ENCODE measurements around the gene DAB1.

Gene DAB1

DNA sequence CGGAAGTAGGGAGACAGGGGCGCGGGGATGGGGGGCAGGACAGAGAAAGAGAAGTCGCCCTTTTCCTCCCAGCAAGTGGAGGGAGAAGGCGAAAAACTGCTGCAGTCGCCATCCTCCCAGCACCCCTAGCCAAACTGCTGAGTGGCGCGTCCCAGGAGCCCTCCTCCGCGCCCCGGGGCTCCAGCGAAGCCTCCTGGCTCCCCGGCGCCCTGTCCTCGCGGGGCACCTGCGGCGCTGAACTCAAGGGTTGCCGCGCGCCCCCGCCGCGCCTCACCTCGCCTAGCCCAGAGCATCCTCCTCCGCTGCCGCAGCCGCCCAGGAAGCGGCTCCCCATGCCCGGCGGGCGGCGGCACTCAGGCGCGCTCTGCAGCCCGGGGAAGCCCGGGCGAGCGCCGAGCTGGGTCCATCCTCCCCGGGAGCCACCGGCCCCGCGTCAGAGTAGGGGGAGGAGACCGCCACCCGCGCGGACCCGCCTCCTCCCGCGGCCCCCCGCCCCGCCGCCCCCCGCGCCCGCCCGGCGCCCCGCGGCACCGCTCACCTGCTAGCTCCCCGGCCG is at the start of gene DAB1:
TSS of gene DAB1 (minus strand) at position 405 of the 556 bp plus-strand sequence. CDS start 133,030 bp downstream, outside the sequence.
- no peak for DNase-seq (ENCODE audit: low read depth in 1 of 2, low spot score in 1 of 2)

DNA sequence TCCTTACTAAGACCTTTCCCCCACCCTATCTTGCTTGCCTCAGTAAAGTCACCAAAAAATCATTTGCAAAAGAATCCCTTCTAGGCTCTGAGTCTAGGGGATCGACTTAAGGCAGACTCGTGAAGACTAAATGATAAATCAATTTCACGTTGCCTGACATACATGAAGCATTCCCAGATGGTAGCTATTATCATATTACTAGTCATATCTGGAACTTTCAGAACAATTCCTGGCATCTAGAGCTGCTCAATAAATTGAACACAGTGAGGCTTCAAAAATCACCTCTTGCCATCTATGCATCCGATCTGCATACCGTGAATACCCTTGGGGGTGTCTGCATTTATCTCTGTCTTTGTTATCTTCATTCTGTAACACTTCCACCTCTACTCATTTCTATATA is 49.6 kb upstream of the DAB1 start:
- DNase-seq (ENCODE audit: low read depth in 1 of 2, low spot score in 1 of 2), result no peak

DNA sequence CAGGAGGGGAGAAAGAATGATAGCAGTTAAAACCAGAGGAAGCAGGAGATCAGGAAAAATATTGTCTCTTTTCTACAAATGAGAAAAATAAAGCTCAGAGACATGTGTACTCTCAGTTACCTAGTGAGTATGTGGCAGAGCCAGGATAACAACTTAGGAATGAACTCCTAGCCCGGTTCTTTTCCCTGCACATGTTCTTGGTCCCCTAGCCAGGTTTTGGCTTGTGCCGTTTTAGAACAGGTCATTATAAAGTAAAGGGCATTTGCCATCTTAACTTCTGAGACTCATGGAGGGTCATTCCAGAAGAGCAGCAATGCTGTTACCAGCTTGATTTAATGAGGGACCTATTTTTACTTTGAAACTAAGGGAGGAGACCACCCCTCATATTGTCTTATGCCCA is 48.1 kb upstream of the DAB1 start:
- no peak for DNase-seq (ENCODE audit: low read depth in 1 of 2, low spot score in 1 of 2)

DNA sequence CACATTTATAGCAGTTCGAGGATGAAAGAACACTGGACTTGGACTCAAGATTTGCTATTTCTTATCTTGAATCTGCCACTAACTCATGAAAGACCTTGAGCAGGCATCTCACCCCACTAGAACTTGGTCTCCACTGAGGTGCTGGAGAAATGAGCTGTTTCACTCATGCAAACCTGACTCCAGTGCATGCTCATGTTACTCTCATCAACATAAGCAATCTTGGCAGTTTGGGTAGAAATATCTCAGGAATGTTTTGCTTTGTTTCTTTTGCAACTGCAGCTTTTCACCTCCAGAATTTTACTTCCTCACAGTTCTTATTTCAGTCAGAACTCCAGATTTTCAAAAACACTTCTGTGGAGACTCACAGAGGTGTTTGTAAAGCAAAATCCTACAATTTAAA is 46.2 kb upstream of the DAB1 start:
- DNase-seq (ENCODE audit: low read depth in 1 of 2, low spot score in 1 of 2), result no peak

DNA sequence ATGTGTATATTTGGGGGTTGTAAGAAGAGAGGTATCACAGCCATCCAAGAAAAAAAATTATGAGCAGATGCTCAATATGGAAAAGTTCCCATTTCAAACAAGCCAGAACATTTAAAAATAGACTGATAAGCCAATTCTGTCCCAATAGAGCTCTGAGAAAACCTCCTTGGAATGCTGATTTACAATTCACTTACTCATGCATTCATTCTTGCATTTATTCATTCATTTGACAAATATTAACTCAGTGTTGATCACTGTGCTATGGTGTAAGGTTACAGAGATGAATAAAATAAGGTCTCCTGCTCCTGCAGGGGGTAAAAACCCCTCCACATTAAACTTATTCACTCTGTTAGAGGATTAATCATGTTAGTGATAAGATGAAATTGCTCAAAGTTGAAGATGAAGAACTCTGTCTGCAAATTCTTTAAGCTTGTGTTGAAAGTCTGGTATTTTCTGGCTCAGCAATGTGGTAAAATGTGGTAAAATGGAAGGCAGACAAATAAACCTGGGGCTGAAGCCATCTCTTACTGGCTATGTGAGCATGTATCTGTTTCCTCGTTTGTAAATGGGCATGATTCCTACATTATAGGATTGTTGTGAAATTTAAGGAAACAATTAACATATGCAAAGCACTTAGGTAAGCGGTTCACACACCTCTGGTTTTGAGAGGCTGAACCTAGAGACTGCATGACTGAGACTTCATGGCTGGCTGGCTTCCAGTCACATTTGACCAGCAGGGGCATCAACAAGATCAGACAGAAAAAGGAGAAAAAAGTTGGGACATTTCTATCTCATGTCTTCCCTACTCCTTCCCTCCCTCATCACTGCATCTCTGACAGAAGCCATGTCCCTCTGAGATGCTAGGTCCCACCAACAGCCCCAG is 45.0 kb upstream of the DAB1 start:
- no peak for DNase-seq (ENCODE audit: low read depth in 1 of 2, low spot score in 1 of 2)

DNA sequence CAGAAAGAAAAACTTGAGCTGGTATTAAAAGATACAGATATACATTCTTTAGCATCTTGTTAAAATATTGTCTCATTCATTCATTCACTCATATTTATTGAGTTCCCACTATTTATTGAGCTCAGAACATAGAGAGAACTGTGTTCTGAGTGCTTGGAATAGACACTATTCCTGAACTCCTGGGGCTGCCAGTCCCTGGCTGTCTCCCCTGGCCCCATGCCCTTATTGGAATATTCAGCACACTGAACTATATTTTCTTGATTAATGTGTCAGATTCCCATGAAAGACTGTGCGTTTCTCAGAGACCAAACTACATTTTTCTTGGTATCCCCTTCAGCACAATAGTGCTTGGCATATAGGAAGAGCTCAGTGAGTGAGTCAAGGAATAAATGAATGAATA is 44.0 kb upstream of the DAB1 start:
- no peak for DNase-seq (ENCODE audit: low read depth in 1 of 2, low spot score in 1 of 2)

DNA sequence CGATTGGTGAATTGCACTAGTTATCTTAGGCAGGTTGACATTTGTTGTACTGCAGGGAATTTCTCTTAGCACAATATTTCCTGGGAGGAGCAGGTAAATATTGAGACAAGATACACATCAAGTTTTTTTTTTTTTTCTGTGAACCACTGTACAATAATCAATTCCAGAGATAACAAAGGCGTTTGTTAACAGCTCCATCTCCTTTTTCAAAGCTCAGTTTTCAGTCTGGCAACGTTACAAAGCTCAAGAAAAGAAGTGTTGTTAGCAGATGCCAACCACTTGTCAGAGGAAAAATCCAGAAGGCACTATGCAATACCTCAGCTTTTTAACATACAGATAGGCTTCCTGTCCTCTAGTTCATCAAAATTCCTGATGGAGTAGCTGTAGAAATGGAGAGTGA is 40.9 kb upstream of the DAB1 start:
- no peak for DNase-seq (ENCODE audit: low read depth in 1 of 2, low spot score in 1 of 2)

DNA sequence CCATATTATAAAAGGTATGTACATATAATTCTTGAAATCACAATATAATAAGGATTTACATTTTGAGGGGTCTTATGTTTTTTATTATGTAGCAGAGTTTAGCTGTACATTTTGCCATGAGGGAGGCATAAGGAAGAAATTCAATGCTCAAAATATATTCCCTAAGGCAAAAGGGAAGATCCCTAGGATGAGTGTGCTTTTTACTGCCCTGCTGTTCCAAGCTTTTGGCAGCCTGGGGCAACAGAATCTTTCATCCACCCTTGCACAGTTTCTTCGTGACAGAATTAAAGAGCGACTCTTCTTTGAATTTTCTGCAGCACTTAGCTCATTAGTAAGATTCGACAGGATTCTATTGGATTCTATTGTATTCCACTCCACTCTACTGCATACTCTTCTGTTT is 39.5 kb upstream of the DAB1 start:
- no peak for DNase-seq (ENCODE audit: low read depth in 1 of 2, low spot score in 1 of 2)

DNA sequence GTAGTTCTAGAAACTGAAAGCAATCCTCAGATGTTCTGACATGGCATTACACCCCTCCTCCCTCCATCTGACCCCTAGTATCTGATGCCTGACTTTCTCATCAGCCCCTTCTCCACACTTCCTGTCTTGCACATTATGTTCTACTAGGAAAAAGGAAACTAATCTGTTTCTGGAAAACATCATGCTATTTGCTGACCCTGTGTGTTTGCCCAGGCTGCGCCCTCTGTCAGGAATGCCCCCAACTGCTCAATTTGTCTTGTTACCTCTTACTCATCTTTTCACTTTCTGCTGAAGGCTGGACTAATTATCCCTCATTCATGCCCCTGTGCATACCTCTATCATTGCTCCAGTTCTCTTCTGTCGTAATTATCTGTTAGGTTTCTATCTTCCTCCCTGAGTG is 37.5 kb upstream of the DAB1 start:
- DNase-seq (ENCODE audit: low read depth in 1 of 2, low spot score in 1 of 2), result no peak

DNA sequence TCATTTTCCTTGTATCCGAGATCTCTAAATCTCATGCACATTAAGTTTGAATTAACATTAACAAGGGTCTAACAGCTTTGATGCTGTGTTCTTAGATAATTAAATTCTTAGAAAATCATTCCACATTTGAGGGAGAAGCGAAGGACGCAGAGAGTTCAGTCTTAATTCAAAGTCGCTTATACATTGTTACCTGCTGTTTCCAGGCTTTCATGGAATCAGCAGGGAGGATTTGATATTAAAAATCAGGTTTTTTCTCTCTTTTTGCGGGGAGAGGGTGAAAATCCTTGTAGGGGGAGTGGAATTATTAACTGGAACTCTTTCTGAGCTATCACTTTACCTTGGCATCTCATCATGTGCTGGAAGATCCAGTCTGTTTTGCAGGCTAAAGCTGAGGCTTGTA is 27.7 kb upstream of the DAB1 start:
- DNase-seq (ENCODE audit: low read depth in 1 of 2, low spot score in 1 of 2), result no peak

DNA sequence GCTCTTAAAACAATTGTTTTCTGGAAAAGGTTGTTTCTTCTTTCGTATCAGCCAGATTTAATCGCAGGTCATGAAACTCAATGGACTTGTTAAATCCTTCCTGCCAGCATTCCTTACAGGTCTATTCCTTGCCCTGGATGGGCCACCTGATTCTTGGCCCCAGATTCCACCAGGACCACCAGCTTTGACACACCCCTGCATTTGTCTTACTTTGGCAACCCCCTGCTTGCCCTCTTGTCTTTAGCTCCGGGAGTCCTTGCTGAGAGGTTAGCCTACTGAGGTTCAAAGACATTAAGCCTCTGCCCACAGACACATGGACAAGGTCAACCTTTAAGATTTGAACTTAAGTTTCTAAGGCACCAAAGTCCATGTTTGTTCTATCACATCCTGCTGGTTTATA is 27.1 kb upstream of the DAB1 start:
- DNase-seq (ENCODE audit: low read depth in 1 of 2, low spot score in 1 of 2), result no peak

DNA sequence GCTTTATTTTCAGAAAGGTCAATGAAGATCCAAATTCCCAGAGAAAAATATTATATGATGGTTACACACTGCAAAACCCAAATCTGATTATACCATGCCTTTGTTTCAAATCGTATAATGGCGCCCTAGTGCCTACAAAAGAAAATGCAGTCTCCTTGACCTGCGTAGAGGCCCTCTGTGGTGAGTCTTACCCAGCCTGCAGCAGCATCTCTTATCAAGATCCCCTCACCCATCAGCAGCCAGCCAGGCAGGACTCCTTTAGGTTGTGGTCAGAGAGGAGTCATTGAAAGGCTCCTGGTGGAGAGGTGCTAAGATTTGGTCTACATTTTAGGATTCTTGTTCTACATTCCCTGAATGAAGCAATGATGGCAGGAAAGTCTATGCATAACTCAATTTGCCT is 23.7 kb upstream of the DAB1 start:
- DNase-seq (ENCODE audit: low read depth in 1 of 2, low spot score in 1 of 2), result no peak

DNA sequence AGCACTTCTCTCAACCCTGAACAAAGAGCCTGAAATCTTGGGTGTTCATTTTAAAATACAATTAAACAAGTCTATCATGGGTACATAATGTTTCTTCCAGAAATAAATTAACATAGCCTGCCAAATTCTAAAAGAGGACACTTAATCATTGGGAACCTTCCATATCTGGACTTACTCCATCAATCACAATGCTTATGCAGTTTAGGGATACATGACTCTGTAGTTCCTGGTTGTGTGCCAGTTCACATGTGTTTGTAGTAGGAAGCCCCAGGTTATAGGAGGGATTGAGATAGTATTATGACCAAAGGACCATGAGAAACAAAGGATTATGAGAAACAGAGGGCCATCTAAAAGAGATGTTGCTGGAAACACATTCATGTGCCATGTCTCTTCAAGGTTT is 19.1 kb upstream of the DAB1 start:
- DNase-seq (ENCODE audit: low read depth in 1 of 2, low spot score in 1 of 2), result no peak

DNA sequence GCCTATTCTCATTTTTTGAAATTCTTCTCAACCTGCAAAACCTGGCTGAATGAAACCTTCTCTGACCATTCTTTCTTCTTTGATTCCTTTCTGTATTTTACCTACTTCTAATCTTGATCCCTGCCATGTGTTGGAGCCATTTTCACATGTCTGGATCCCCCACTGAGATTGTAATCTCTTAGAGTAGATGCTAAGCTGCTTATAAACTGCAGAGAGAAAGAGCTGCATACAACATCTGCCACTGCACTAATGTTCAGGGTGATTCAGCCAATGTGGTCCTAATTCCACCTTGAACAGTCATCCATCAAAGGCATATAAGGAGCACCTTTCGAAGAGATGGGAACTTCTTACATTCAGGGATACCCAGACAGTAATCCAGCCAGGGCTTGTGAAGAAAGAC is 16.2 kb upstream of the DAB1 start:
- no peak for DNase-seq (ENCODE audit: low read depth in 1 of 2, low spot score in 1 of 2)

DNA sequence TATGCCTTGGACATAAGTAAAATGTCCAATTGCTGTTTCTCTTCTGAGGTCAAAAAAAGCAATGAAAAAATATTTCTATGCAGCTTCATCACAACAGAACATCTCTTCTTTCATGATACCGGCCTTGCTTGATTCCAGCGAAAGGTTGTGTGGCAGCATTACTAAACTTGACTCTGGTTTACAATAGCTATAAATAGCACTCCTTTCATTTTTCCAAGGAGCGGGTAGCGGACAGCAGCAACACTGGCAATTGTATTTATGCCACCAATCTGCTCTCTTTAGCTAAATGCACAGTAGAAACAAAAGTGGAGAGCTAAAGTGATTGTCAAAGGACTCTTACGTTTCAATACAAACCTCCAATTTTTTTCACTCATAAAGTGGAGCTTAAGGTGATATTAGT is 7.5 kb upstream of the DAB1 start:
- DNase-seq (ENCODE audit: low read depth in 1 of 2, low spot score in 1 of 2), result no peak

DNA sequence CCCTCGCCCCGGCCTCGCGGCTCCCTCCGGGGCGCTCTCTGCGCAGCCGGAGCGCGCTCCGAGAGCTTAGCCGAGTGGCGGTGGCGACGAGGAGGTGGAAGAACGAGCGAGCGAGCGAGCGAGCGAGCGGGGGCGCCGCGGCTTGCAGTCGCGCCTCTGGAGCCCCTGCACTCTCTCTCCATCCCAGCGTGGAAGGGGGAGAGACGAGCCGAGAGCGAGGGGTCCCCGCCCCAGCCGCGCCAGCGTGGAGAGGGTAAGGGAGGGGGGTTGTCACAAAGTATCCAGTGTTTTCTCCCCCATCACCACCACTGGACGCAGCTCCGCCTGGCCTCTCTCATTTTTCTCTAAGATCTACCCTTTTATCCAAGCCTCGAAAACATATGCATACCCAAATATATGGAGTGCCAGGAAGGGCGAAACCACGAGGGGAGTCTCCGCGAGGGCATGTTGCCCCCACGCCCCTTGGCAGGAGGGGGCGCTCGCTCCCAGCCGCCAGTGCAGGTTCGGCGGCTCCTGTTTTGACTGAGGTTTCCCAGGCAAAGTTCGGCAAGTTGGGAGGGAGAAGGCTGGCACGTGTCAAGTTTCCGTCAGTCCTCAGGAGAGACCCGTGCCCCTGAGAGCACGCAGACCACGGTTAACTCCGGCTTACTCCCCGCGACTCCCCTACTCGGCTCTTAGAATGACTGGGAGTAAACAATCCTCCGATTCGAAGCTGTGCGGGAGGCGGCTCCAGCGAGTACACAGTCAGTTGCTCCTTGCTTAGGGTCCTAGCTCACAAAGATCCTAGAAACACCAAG is 569 bp upstream of the DAB1 start:
- DNase-seq (ENCODE audit: low read depth in 1 of 2, low spot score in 1 of 2), result no peak

DNA sequence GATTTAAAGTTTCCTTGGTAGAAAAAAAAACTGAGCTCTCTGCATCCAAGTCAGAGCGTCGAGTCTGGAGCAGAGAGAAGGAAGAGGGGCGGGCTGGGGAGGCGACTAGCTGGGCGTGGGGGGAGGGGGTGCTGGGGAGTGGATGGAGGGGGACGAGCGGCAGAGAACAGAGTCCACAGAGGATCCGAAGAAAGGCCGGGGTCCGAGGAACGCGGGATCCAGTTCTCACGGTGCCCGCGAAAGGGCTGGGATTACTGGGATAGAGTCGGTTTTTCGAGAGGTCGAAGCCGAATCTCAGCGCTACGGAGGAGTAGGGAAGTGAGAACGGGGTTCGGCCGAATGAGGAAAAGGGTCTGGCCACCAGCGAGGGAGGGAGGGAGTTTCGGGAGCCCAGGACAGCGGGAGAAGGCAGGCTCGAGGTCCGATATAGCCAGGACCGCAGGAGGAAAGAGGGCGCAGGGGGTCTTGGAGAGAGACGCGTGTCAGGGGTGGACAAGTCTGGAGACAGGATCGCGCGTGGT is 665 bp downstream of the DAB1 start:
- no peak for DNase-seq (ENCODE audit: low read depth in 1 of 2, low spot score in 1 of 2)

DNA sequence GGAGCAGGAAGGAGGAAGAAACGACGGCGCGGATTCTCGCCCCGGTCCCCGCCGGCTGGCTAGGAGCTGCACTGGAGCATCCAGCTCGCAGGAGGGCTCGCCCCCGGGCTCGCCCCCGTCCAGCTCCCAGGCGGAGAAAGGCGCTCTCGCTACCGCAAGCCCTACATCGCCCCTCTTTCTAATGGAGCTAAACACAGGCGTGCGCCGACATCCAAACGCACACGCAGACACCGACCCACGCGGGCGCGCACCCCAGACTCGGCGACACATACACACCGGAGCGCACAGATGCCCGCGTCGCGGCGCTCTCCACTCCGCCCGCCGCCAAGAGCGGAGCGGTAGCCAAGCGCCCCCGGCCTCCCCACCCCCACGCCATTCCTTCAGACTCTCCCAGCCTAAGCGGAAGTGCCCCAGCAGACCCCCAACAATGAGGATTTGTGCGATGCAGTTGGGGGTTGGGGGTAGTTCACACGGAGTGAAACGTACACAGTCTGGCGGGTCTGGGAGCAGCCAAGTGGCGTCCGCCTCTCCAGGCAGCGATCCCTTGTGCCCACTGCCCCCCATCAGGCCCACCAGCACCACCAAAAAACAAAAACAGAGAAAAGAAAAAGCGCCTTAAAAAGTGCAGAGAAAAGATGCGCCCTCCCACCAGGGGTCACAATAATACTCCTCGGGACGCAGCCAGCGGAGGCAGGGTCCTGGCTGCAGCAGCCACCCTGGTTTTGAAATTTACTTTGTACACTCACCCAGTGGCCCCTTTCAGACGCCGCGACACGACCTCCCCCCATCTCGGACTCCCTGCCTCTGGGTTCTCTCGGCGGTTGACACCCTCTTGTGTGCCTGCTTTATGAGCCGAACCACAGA is 1.4 kb downstream of the DAB1 start:
- DNase-seq (ENCODE audit: low read depth in 1 of 2, low spot score in 1 of 2), result no peak

DNA sequence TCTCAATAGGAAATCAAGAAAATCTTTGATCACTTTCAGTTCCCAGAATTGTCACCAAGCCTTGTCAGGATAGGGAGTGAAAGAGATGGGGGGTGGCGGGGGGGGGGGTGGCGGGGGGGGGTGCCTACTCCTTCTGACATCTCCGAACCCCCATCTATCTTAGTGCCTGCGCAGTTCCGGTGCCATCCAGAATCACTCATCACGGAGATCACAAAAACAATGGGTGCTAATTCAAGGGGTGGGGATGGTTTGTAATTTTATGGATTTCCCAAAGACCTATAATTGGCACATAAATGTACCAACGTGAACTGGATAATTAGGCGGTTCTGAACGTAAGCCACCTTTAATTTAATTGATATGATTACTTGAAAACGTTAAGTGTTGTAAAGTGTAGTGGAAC is 2.1 kb downstream of the DAB1 start:
- DNase-seq (ENCODE audit: low read depth in 1 of 2, low spot score in 1 of 2), result no peak

DNA sequence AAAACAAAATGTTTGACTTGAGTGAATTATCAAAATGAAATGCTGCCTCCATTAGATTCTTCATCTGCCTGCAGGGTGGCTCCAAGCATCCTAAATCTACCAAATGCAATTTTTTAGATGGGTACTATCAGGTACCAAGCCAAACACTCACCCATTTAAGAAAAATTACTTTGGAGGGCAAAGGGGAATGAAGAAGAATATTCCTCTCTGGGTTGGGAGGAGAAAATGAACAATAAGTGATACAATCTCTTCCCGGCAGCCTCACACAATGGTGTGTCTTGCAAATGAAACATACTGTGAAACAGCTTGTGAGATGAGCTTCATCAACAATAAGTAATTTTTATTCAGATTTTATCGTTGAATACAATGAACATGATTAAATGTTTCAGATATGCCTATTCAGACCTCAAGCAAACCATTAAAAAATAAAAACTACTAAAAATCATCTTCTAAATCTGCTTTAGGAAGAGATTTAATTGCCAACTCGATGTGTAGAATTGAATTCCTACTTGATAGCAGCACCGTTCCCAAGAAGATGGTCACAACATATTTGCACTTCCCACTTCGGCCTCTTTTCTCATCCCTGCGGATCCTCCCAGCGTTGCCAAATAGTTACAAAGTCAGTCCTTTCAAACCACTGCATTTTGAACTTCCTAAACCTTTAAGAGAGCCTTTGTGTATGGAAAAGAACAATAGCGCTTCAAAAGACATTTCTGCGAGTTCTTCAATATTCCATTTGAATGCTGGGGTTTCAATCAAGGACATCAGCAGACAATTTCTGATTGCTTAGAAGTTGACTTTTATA is 2.7 kb downstream of the DAB1 start:
- no peak for DNase-seq (ENCODE audit: low read depth in 1 of 2, low spot score in 1 of 2)

Measured in activated T-helper 1 cell treated with anti-CD3 and anti-CD28 coated beads, Interleukin-2, amount 50 U/mL, for 16 hours (primary cell).